ENCODE data around the gene SPIN4.
"Not testable (repeated sequence)": the region's sequence is repeated elsewhere in the genome, so short reads cannot be mapped to it uniquely, and the experiment has no call there.

GRCh38 chrX:63393094-63393493 lies 42.0 kb upstream of the SPIN4 start:
- TF ChIP-seq, protein P1, sequence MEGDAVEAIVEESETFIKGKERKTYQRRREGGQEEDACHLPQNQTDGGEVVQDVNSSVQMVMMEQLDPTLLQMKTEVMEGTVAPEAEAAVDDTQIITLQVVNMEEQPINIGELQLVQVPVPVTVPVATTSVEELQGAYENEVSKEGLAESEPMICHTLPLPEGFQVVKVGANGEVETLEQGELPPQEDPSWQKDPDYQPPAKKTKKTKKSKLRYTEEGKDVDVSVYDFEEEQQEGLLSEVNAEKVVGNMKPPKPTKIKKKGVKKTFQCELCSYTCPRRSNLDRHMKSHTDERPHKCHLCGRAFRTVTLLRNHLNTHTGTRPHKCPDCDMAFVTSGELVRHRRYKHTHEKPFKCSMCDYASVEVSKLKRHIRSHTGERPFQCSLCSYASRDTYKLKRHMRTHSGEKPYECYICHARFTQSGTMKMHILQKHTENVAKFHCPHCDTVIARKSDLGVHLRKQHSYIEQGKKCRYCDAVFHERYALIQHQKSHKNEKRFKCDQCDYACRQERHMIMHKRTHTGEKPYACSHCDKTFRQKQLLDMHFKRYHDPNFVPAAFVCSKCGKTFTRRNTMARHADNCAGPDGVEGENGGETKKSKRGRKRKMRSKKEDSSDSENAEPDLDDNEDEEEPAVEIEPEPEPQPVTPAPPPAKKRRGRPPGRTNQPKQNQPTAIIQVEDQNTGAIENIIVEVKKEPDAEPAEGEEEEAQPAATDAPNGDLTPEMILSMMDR (IDR thresholded peaks at IDR 0.05): not testable (repeated sequence)
- TF ChIP-seq POLR2A (IDR thresholded peaks at IDR 0.05): not testable (repeated sequence)
